Endodermal cell (in vitro differentiated cells): Measurements from ENCODE around the gene HSPA2. TPM values are rescaled to one million over a fixed set of nuclear protein-coding genes. Genes with fewer than 3 reads are reported as not detected.
A peak's percentile ranks its signal among the peaks of the same experiment; 100 is the strongest.

Source experiments
- DNase-seq: peaks from one replicate; pipeline ENCODE4 v3.0.0-alpha.2; 2017
- H3K27ac ChIP-seq: 2 replicates; pipeline ENCODE4 v1.5.1; 2013; ENCODE audit warnings: mild to moderate bottlenecking, low read depth, low read length, moderate library complexity
- H3K27me3 ChIP-seq: 2 replicates; pipeline ENCODE4 v1.6.1; 2013; ENCODE audit warnings: mild to moderate bottlenecking, low read length, moderate library complexity; ENCODE audit not compliant: insufficient read depth, control insufficient read depth, poor library complexity, severe bottlenecking
- H3K36me3 ChIP-seq: 2 replicates; pipeline ENCODE4 v1.7.0; 2013; ENCODE audit warnings: mild to moderate bottlenecking, low read length, moderate library complexity; ENCODE audit not compliant: control insufficient read depth, insufficient read depth
- H3K4me1 ChIP-seq: one replicate; pipeline ENCODE4 v1.7.0; 2013; ENCODE audit warnings: low read length; ENCODE audit not compliant: control insufficient read depth, insufficient read depth
- H3K4me3 ChIP-seq: 2 replicates; pipeline ENCODE4 v1.5.1; 2013; ENCODE audit warnings: mild to moderate bottlenecking, low read length, moderate library complexity
- H3K9ac ChIP-seq: 2 replicates; pipeline ENCODE4 v1.6.1; 2013; ENCODE audit warnings: mild to moderate bottlenecking, low read length, moderate library complexity; ENCODE audit not compliant: poor library complexity, severe bottlenecking; ENCODE audit errors: extremely low read depth
- H3K9me3 ChIP-seq: 2 replicates; pipeline ENCODE4 v1.6.1; 2013; ENCODE audit warnings: mild to moderate bottlenecking, low read length, moderate library complexity; ENCODE audit not compliant: control insufficient read depth
- H3K27ac Mint-ChIP-seq: 2 replicates; pipeline ENCODE4 v1.8.0; 2020; ENCODE audit warnings: mixed read lengths
- H3K27me3 Mint-ChIP-seq: 2 replicates; pipeline ENCODE4 v1.8.0; 2021; ENCODE audit warnings: mild to moderate bottlenecking, mixed read lengths; ENCODE audit not compliant: insufficient read depth
- H3K36me3 Mint-ChIP-seq: 2 replicates; pipeline ENCODE4 v1.8.0; 2020; ENCODE audit warnings: low read depth, mixed read lengths
- H3K4me1 Mint-ChIP-seq: 2 replicates; pipeline ENCODE4 v1.8.0; 2020; ENCODE audit warnings: mixed read lengths
- H3K4me3 Mint-ChIP-seq: 2 replicates; pipeline ENCODE4 v1.8.0; 2020; ENCODE audit warnings: mild to moderate bottlenecking, moderate library complexity, mixed read lengths
- H3K9me3 Mint-ChIP-seq: 2 replicates; pipeline ENCODE4 v1.8.0; 2020; ENCODE audit warnings: mild to moderate bottlenecking, mixed read lengths
- CTCF ChIP-seq: fragments of 200-600 bp; sonication (generic); conservative IDR thresholded peaks from 2 replicates; pipeline ENCODE4 v1.5.0; 2021; ENCODE audit warnings: antibody characterized with exemption, mild to moderate bottlenecking
- WGBS, 2 experiments: methylation state at CpG; one replicate each; pipeline versions ENCODE4 v1.1.5 to v1.1.7; 2013; ENCODE audit warnings: missing lambda C conversion rate in 2 of 2, mixed read lengths in 1 of 2; ENCODE audit not compliant: insufficient coverage in 1 of 2, insufficient read length in 1 of 2; 5-methylcytosine and 5-hydroxymethylcytosine counted together
- total RNA-seq, 2 donors: library from RNA; stranded (reverse); fragmentation: NEBNext Ultra II Directional in 1 of 2; extraction: Animal tissue kit (Norgen Biotek cat#: 25700) in 1 of 2; gene quantifications; 2 replicates in 1 of 2; 3 replicates in 1 of 2; pipeline ENCODE4 v1.2.1, GENCODE V29; 2021

The HSPA2 gene
- total RNA-seq, 2 donors from 2014 or later, result 7.9 to 12.9 TPM

GRCh38 chr14:64503434-64504309 is 36.9 kb upstream of the HSPA2 start, which contains the start of gene ZBTB25:
ZBTB25 (minus strand) TSS chr14:64503838; CDS start chr14:64490533, 13,305 bp downstream.
- DNase-seq, result peak; percentile 96
- 0 to 2% methylated on average over 8 to 87 of the region's 87 CpGs for WGBS, 2 experiments
- Histone ChIP-seq H3K36me3 (no peaks in the 10 kb centered on the region), H3K4me1 (peaks cover 21% of the 10 kb centered on the region), H3K4me3 (peak within 1 kb of the TSS; percentile 93), H3K27ac (peak within 1 kb of the TSS; percentile 99), H3K27me3 (no peaks in the 10 kb centered on the region), H3K9me3 (no peaks in the 10 kb centered on the region), H3K9ac (peak within 1 kb of the TSS; percentile 99)
- H3K36me3 Mint-ChIP-seq, result peaks cover 10% of the 10 kb centered on the region
- no peak for TF ChIP-seq CTCF
- H3K4me1 Mint-ChIP-seq, result peaks cover 52% of the 10 kb centered on the region
- H3K27ac Mint-ChIP-seq, result peak within 1 kb of the TSS; percentile 99
- no peaks in the 10 kb centered on the region for H3K27me3 Mint-ChIP-seq
- H3K4me3 Mint-ChIP-seq, result peak within 1 kb of the TSS; percentile 80
- no peaks in the 10 kb centered on the region for H3K9me3 Mint-ChIP-seq

DNA sequence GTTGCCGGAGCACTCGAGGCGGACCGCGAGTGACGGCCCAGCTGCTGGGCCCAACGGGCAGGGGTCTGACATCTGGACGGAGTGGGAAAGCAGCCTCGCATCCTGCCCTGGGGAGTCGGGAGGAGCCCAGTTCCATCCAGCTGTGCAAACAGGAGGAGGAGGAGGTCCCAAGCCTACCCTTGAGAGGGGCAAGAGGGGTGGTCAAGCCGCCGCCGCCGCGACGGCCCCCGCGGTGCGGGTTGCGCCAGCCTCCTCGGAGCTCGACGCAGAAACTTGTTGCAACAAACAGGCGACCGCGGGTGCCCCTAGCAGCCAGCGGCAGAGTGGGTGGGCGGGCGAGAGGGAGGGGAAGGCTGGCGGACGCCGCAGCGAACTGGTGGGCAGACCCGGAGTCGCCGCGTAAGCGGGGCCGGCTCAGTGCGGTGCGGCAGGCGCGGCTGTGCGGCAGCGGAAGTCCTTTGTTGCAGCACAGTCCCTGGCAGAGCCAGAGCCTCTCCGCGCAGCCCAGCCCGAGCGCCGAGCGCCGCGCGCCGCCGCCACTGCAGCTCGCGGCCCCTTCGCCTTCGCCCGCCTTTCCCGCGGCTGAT is 36.1 kb upstream of the HSPA2 start, which contains the start of gene ZBTB1:
Gene ZBTB1 (plus strand): TSS at position 461 of the 587 bp plus-strand sequence. CDS start 16,735 bp downstream, outside the sequence.
- H3K4me1 Mint-ChIP-seq, result peaks cover 58% of the 10 kb centered on the region
- H3K9me3 Mint-ChIP-seq, result no peaks in the 10 kb centered on the region
- Histone ChIP-seq H3K27me3 (no peaks in the 10 kb centered on the region), H3K27ac (peak within 1 kb of the TSS; percentile 99), H3K9ac (peak within 1 kb of the TSS; percentile 99), H3K4me3 (peak within 1 kb of the TSS; percentile 93), H3K36me3 (no peaks in the 10 kb centered on the region), H3K9me3 (no peaks in the 10 kb centered on the region), H3K4me1 (peaks cover 21% of the 10 kb centered on the region)
- TF ChIP-seq CTCF, result no peak
- H3K27me3 Mint-ChIP-seq, result no peaks in the 10 kb centered on the region
- H3K4me3 Mint-ChIP-seq, result peak within 1 kb of the TSS; percentile 80
- peaks cover 4% of the 10 kb centered on the region for H3K36me3 Mint-ChIP-seq
- H3K27ac Mint-ChIP-seq, result peak within 1 kb of the TSS; percentile 99
- WGBS, 2 experiments, result 0 to 1% methylated on average over 20 to 63 of the region's 63 CpGs
- DNase-seq, result peak; percentile 93

DNA sequence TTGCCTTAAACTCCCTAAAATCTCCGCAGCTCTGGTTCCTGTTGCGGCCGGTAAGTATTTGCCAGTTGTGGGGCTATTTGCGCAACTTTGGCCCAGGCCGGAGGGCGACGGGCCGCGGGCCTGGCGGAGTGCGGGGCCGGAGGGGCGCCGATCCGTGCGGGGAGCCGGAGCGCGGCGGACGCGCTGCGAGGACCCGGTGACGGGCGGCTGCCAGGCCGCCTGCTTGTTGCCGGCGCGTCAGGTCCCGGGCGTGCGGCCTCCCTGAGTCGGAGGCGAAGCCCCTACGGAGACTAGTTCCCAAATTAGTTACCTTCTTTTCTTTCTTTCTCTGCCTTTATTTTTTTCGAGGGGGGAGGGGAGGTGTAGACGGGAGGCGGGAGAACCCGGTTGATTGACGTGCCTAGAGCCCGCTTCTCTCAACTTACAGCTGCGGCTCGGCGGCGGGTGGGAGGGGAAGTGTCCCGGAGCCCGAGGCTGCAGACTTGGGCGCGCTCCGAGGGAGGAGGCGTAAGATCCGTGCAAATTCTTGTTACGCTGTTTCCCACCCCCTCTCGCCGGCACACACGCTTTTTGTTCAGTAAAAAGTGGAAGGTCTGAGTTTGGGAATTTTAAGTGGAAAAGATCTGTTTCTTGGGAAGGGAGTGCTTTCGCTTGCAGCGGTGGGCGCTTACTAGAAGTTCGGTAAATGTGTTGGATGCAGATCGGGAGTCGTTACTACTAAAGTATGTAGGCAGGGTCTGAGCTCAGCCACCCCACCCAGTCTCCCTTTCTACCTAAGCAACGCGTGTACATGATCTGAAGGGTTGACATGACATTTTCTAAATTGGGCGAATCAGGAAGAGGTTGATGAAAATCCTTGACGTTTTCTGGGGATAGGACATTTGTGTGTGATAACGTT is 35.4 kb upstream of the HSPA2 start:
- H3K27me3 Mint-ChIP-seq, result no peaks in the 10 kb centered on the region
- WGBS, 2 experiments, result 0 to 1% methylated on average over 13 to 67 of the region's 68 CpGs
- peak overlapping the region; percentile 80 for H3K4me3 Mint-ChIP-seq
- Histone ChIP-seq H3K27ac (peak overlapping the region; percentile 99), H3K4me3 (peak overlapping the region; percentile 93), H3K36me3 (no peaks in the 10 kb centered on the region), H3K9me3 (no peaks in the 10 kb centered on the region), H3K4me1 (peaks cover 21% of the 10 kb centered on the region), H3K27me3 (no peaks in the 10 kb centered on the region), H3K9ac (peak overlapping the region; percentile 99)
- H3K4me1 Mint-ChIP-seq, result peaks cover 57% of the 10 kb centered on the region
- H3K36me3 Mint-ChIP-seq, result no peaks in the 10 kb centered on the region
- H3K27ac Mint-ChIP-seq, result peak overlapping the region; percentile 99
- peak; percentile 93 for DNase-seq
- H3K9me3 Mint-ChIP-seq, result no peaks in the 10 kb centered on the region
- TF ChIP-seq CTCF, result no peak
